SK-N-DZ (cell line): ENCODE data around the gene CEND1.

ENCODE experiments used
- DNase-seq: peaks from one replicate; pipeline ENCODE4 v3.0.0-alpha.2; 2015; ENCODE audit warnings: low spot score

The CEND1 gene

GRCh38 chr11:795634-796564 is 6.0 kb upstream of the CEND1 start:
- DNase-seq: peak; percentile 70

- no peak for DNase-seq
These were observed 5.1 kb upstream of the CEND1 start for GRCh38 chr11:794766-795633.

GRCh38 chr11:794013-794765 is 4.3 kb upstream of the CEND1 start:
- DNase-seq: no peak

GRCh38 chr11:793556-793955 is 3.7 kb upstream of the CEND1 start:
- DNase-seq: no peak

GRCh38 chr11:792873-793272 is 3.0 kb upstream of the CEND1 start:
- DNase-seq: no peak

- DNase-seq: no peak
These were observed 2.6 kb upstream of the CEND1 start for GRCh38 chr11:792535-792821.

GRCh38 chr11:791658-792534 is 2.0 kb upstream of the CEND1 start:
- no peak for DNase-seq

- DNase-seq: peak; percentile 73
These were observed 1.1 kb upstream of the CEND1 start for GRCh38 chr11:790721-791564.

GRCh38 chr11:788953-789940 is 643 bp downstream of the CEND1 start:
- DNase-seq: no peak

- no peak for DNase-seq
These were observed 1.8 kb downstream of the CEND1 start for GRCh38 chr11:788009-788640.

GRCh38 chr11:787084-787675 is 2.7 kb downstream of the CEND1 start:
- no peak for DNase-seq

GRCh38 chr11:786235-787083 is 3.4 kb downstream of the CEND1 start:
- no peak for DNase-seq

GRCh38 chr11:783581-784015 is 6.3 kb downstream of the CEND1 start:
- peak; percentile 91 for DNase-seq

GRCh38 chr11:782264-783174 is 7.4 kb downstream of the CEND1 start:
- DNase-seq: no peak

- no peak for DNase-seq
These were observed 9.8 kb downstream of the CEND1 start for GRCh38 chr11:779955-780532.
